Measurements from ENCODE around the gene ITPR1. TPM values are rescaled to one million over a fixed set of nuclear protein-coding genes. Genes with fewer than 3 reads are reported as not detected.

The ITPR1 gene
- total RNA-seq, 1 donor from 2014 or later = 11.2 TPM

GRCh38 chr3:4656059-4656458, 162.9 kb downstream of the ITPR1 start:
- DNase-seq (ENCODE audit: low spot score, unreplicated experiment) = peak; percentile 58
- no peaks in the 10 kb centered on the region for H3K36me3 Mint-ChIP-seq (ENCODE audit: insufficient read depth)
- no peaks in the 10 kb centered on the region for H3K4me1 Mint-ChIP-seq (ENCODE audit: low read depth)
- H3K27ac Mint-ChIP-seq = no peak overlapping the region
- peaks cover 27% of the 10 kb centered on the region for H3K27me3 Mint-ChIP-seq
- H3K4me3 Mint-ChIP-seq (ENCODE audit: low read depth) = no peak overlapping the region
- TF ChIP-seq CTCF (IDR thresholded peaks at IDR 0.05; ENCODE audit: unreplicated experiment) = peak; percentile 91
- H3K9me3 Mint-ChIP-seq (ENCODE audit: low read depth) = no peaks in the 10 kb centered on the region

- Mint-ChIP-seq H3K4me1 (ENCODE audit: low read depth) (no peaks in the 10 kb centered on the region), H3K4me3 (ENCODE audit: low read depth) (no peak overlapping the region), H3K9me3 (ENCODE audit: low read depth) (no peaks in the 10 kb centered on the region), H3K27ac (no peak overlapping the region), H3K27me3 (peaks cover 29% of the 10 kb centered on the region), H3K36me3 (ENCODE audit: insufficient read depth) (no peaks in the 10 kb centered on the region)
- DNase-seq (ENCODE audit: low spot score, unreplicated experiment) = no peak
- no peak for TF ChIP-seq CTCF (IDR thresholded peaks at IDR 0.05; ENCODE audit: unreplicated experiment)
Measured at GRCh38 chr3:4656626-4657328, 163.6 kb downstream of the ITPR1 start.

- H3K9me3 Mint-ChIP-seq (ENCODE audit: low read depth) = no peaks in the 10 kb centered on the region
- no peak for TF ChIP-seq CTCF (IDR thresholded peaks at IDR 0.05; ENCODE audit: unreplicated experiment)
- H3K36me3 Mint-ChIP-seq (ENCODE audit: insufficient read depth) = no peaks in the 10 kb centered on the region
- H3K27ac Mint-ChIP-seq = no peak overlapping the region
- no peaks in the 10 kb centered on the region for H3K4me1 Mint-ChIP-seq (ENCODE audit: low read depth)
- peaks cover 28% of the 10 kb centered on the region for H3K27me3 Mint-ChIP-seq
- H3K4me3 Mint-ChIP-seq (ENCODE audit: low read depth) = no peak overlapping the region
- no peak for DNase-seq (ENCODE audit: low spot score, unreplicated experiment)
Measured at GRCh38 chr3:4660936-4661335, 167.8 kb downstream of the ITPR1 start.

- H3K27ac Mint-ChIP-seq = no peak overlapping the region
- peaks cover 10% of the 10 kb centered on the region for H3K4me1 Mint-ChIP-seq (ENCODE audit: low read depth)
- H3K9me3 Mint-ChIP-seq (ENCODE audit: low read depth) = no peaks in the 10 kb centered on the region
- TF ChIP-seq CTCF (IDR thresholded peaks at IDR 0.05; ENCODE audit: unreplicated experiment) = no peak
- DNase-seq (ENCODE audit: low spot score, unreplicated experiment) = no peak
- no peak overlapping the region for H3K4me3 Mint-ChIP-seq (ENCODE audit: low read depth)
- peaks cover 13% of the 10 kb centered on the region for H3K27me3 Mint-ChIP-seq
- peaks cover 2% of the 10 kb centered on the region for H3K36me3 Mint-ChIP-seq (ENCODE audit: insufficient read depth)
Measured at GRCh38 chr3:4664412-4664811, 171.3 kb downstream of the ITPR1 start.

GRCh38 chr3:4665197-4665596, 172.0 kb downstream of the ITPR1 start:
- Mint-ChIP-seq H3K9me3 (ENCODE audit: low read depth) (no peaks in the 10 kb centered on the region), H3K4me1 (ENCODE audit: low read depth) (peaks cover 10% of the 10 kb centered on the region), H3K36me3 (ENCODE audit: insufficient read depth) (peaks cover 2% of the 10 kb centered on the region), H3K27ac (no peak overlapping the region), H3K27me3 (peaks cover 13% of the 10 kb centered on the region), H3K4me3 (ENCODE audit: low read depth) (no peak overlapping the region)
- TF ChIP-seq CTCF (IDR thresholded peaks at IDR 0.05; ENCODE audit: unreplicated experiment) = no peak
- DNase-seq (ENCODE audit: low spot score, unreplicated experiment) = no peak
